NCI-H748 (cell line): Measurements from ENCODE around the gene TRPC4AP.
"Not testable (repeated sequence)": the region's sequence is repeated elsewhere in the genome, so short reads cannot be mapped to it uniquely, and the experiment has no call there.

ENCODE experiments used
- DNase-seq: peaks from one replicate; lab custom pipeline; 2025; ENCODE audit not compliant: unreplicated experiment; lab: John Stamatoyannopoulos, UW

The TRPC4AP gene

DNA sequence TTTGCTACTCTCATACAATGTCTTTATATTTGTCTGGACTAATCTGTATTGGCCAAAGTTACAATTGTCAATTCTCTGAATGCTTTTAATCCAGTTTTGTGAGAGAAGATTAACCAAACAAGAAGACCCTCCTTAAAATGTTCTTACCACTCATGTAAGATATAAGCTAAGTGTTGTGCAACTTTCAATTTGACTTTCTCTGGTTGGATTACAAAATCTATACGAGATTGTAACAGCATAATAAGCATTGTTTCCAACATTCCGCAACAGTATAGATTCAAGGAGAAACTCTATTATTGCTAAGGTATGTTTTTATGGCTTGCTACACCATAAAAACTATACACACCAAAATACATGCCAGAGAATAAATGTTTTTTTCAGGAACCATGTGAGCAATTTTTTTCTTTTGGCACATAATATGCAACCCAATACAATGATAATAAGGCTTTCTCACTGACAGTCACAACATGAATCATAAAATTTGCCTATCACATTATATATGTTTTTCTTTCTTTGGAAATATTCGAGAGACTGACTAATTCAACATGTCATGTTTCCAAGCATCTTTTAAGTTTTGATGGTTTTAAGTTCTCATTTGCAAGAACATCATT, 12.2 kb upstream of the TRPC4AP start:
- no peak for DNase-seq

DNA sequence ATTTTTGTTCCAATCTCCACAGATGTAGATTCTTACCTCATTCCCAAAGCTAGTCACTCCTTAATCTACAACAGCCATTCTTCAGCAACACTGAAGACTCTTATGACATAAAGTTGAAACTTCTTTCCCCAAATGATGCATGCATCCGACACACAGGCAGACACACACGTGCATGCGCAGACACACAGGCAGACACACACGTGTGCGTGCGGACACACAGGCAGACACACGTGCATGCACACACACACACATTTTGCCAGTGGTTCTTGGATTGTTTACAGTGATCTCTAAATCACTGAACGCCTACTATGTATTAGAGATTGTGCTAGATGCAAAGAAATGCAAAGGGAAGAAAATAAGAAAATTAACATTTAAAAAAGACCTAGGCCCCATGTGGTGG, 9.0 kb upstream of the TRPC4AP start:
- DNase-seq = no peak

DNA sequence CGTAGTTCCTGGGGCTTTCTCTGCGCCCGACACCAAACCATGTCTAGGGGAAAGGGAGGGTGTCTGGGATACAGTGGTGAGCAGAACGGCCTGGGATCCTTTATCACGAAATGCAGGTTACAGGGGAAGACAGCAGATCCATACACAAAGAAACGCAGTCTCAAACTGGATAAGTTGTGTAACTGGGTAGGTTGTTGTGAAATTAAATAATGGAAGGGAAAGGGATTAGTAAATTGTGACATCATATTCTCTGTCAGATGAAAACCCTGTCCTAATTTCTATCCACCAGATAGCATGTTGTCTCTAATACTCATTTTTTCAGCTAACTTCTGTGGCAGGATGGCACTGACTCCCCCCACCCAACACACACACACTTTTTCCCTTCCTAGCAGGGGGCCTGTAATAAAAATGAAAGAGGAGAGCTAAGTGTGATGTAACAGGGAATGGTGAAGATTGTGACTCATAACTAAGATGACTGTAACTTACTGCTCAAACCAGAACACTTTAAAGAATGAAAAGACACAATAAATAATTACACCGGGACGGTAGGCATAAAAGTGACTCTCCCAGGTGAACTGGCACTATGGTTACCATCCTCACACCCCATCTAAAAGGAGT, 769 bp upstream of the TRPC4AP start:
- DNase-seq = no peak

DNA sequence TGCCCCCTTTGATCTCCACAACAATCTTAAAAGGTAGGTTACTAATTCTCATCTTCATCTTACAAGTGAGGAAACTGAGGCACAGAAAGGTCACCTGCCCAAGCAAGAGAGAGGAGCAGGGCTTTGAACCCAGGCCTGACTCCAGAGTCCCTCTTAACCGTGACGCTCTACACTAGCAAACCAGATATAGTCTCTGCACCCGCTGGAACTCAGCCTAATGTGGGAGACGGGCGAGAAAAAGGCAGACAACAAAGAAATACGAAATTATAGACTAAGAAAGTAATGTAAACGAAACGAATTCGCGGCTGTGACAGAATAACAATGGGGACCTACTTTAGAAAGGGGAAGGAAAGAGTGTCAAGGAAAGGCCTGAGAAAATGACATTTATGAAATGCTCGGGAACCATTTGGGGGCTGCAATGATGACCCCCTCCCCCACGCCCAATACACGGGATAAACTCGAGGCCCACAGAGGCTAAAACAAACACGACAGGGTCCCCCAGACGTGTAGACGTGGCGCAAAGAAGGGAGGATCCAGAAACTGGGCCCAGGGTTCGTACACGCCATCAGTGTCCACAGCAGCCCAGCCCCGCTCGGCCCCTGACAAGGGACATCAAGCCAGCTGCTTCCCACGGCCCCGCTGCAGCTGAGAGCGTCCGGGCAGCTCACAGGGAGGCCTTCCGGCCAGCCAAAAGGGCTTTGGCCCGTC, 637 bp downstream of the TRPC4AP start:
- peak; percentile 61 for DNase-seq

DNA sequence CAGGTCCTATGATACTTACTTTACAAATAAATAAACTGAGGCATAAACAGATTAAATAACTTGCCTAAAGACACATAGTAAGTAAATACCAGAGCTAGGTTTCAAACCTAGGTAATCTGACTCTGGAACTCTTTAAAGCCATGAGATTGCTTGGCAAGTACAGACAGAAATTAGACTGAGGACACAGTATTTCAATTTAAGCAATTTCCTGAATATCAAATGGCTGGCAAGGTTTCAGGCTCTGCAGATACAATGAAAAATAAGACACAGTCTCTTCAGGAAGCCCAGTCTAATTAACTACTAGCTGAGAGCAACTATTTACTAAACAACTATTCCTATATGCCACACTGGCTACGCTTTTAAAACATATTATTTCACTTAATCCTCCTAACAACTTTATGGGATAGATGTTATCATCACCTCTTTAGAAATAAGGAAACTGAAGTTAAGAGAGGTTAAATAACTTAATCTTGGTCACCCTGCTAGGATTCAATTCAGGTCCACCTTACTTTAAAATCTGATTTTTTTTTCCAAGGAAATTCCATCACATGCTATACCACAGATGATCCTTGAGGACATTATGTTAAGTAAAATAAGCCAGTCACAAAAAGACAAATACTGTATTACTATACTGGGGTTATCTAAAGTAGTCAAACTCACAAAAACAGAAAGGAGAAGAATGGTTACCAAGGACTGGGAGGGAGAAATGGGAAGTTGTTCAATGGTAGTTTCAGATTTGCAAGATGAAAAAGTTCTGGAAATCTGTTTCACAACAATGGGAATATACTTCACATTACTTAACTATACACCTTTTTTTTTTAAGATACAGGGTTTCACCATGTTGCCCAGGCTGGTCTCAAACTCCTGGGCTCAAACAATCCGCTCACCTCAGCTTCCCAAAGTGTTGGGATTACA, 4.1 kb downstream of the TRPC4AP start:
- no peak for DNase-seq

DNA sequence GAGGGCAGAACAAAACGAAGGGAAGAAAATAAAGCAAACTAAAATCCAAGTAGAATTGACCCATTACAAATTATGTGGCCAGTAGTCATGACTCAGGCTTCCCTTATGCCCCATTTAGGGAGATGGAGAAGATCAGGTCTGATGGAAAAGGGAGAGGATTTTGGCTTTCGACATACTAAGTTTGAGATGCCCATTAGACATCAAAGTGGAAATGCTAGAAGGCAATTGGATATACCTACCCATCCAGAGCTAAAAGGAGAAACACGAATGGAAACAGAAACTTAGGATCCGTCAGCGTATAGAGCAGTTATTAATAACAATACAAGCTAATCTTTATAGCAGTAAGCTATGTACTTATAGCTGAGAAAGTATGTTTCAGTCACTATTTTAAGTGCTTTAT, 4.8 kb downstream of the TRPC4AP start:
- DNase-seq = no peak

DNA sequence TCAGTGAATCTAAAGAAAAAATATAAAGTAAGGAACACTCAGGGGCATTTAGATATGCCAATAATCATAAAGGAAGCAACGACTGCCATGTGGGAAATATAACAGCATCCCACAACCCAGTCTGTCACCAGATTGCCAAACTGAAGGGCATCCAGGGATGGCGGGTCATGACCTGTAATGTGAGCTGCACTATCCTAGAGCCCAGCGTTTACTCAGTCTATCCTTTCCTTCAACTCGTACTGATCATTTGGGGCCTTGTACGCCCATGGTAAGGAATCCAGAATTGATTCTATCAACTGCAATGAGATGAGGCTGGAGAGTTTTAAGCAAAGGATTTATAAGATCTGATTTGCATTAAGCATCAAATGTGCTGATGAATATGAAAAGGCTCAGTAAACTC, 5.3 kb downstream of the TRPC4AP start:
- DNase-seq = no peak

DNA sequence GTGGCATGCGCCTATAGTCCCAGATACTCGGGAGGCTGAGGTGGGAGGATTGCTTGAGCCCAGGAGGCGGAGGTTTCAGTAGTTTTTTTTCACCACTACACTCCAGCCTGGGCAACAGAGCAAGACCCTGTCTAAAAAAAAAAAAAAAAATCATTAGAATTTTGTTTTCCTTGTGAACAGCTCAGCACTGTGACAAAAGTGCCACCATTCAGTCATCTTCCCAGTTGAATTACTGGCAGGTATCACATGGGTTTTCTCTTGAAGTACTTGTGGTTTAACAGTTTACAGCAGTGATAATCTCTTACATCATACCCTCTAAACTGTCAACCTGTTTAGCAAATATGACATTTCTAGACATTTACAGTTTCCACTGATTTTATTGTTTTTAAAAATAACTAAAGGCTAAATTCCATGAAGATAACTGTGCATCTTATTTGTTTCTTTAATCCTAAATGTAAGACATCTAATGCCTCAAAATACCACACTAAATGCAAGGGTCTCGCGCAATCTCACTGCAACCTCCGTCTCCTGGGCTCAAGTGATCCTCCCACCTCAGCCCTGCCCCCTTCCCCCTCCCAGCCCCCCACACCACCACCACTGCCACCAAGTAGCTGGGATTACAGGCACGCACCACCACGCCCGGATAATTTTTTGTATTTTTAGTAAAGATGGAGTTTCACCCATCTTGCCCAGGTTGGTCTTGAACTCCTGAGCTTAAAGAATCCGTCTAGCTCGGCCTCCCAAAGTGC, 7.0 kb downstream of the TRPC4AP start:
- no peak for DNase-seq

DNA sequence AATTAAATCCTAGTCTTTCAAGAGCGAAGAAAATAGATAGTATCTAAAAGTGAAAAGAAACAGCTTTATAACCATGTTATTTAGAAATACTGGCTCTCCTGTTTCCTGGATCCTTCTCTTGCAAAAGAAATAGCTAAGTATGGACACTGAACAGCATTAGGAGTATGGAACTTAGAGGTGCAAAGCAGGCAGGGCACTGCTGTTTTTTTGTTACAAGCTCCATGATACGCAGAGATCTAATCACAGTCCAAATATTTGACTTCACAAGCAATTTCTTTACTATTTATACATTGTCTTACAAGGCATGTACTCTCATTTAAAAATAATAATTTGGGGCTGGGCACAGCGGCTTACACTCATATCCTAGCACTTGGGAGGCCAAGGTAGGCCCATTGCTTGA, 7.6 kb downstream of the TRPC4AP start:
- DNase-seq = no peak

DNA sequence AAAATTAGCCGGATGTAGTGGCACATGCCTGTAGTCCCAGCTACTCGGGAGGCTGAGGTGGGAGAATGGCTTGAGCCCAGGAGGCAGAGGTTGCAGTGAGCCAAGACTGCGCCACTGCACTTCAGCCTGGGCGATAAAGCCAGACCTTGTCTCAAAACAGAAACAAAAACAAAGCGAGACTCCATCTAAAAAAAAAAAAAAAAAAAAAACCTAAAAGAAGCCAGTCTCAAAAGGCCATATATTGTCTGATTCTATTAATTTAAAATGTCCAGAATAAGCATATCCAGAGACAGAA, 12.3 kb downstream of the TRPC4AP start:
- DNase-seq = not testable (repeated sequence)

DNA sequence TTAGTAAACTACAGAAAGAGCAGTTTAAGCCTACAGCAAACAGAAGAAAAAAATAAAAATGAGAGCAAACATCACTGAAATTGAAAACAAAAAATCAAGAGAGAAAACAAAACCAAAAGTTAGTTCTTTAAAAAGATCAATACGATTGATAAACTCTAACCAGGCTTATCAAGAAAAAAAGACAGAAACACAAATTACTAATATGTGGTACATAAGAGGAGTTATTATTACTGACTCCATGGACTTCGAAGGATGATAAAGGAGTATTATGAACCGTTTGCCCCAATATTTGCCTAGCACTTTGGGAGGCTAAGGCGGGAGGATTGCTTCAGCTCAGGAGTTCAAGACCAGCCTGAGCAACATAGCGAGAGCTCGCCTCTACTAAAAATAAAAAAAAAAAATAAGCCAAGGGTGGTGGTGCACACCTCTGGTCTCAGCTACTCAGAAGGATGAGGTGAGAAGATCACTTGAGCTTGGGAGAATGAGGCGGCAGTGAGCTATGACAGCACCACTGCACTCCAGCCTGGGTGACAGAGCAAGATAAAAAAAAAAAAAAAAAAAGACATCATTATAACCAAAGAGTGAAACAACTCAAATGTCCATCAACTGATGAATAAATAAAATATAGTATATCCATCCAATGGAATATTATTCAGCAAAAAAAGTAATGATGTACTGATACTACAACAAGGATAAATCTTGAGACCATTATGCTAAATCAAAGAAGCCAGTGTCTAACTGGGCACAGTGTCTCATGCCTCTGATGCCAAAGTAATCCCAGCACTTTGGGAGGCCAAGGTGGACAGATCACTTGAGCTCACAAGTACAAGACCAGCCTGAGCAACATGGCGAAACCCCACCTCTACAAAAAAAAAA, 12.9 kb downstream of the TRPC4AP start:
- no peak for DNase-seq

DNA sequence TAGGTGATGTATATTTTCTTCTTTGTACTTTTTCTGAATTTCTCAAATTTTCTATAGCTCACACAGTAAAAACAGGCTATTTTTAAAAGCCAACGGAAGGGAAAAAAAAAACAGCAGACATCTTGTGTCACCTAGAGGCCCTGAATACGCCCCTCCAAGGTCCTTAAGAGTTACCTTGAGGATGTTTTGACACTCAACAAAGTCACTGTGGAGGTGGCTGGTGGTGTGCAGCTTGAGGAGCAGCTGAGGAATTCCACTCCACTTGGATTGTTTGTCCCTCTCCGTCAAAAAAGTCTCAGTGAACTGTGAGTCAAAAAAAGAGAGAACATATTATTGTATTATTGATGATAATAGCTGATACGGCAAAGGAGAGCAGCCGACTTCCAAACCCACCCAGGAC, 14.7 kb downstream of the TRPC4AP start:
- DNase-seq = no peak

DNA sequence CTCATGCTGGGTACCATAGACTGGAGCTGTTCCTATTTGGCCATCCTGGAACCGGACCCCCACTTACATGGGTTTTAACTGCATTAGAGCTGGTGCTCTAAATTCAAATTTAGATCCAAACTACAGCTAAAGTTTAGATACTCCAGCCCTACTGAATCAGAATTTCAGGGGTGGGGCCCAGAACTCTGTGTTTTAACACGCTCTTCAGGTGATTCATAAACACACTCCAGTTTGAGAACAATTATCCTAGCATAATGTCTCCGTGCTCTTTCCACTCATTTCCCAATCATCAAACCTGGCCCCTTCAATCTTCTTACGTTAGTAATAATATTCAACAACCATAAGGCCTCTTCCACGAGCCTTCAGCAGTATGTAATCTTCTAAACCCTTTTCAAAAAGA, 15.3 kb downstream of the TRPC4AP start:
- DNase-seq = no peak

DNA sequence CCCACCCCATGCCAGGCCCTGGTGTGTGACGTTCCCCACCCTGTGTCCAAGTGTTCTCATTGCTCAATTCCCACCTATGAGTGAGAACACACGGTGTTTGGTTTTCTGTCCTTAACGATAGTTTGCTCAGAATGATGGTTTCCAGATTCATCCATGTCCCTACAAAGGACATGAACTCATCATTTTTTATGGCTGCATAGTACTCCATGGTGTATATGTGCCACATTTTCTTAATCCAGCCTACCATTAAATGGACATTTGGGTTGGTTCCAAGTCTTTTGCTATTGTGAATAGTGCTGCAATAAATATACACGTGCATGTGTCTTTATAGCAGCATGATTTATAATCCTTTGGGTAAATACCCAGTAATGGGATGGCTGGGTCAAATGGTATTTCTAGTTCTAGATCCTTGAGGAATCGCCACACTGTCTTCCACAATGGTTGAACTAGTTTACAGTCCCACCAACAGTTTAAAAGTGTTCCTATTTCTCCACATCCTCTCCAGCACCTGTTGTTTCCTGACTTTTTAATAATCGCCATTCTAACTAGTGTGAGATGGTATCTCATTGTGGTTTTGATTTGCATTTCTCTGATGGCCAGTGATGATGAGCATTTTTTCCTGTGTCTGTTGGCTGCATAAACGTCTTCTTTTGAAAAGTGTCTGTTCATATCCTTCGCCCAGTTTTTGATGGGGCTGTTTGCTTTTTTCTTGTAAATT, 21.0 kb downstream of the TRPC4AP start:
- DNase-seq = not testable (repeated sequence)

DNA sequence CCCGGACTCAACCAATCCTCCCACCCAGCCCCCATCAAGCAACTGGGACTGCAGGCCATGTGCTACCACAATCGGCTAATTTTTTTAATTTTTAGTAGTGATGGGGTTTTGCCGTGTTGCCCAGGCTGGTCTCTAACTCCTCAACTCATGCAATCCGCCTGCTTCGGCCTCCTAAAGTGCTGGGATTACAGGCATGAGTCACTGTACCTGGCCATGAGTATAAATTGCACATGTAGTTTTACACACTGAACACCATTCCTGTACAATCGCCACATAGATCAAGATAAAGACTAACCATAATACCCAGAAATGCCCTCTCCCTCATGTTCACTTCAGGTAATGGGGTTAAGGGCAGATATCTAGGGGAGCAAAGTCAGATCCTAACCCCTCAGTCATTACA, 26.4 kb downstream of the TRPC4AP start:
- DNase-seq = no peak

DNA sequence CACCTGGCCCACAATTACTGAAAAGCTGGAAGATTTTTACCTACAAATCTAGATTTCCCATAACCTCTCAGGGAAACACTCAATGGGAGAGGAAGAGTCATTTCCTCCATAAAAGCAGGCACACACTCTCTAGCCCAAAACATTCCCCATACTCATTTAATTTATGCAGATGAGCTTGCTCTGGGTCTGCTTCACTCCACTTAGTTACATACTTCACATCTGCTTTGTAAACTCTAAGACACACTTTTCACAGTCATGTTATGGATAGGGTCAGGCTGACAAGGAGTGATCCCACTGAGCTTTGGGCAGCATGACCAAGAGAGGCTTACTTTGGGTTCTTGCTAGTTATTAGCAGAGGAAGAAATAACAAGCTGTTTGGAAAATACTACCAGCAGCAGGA, 27.4 kb downstream of the TRPC4AP start:
- DNase-seq = no peak

DNA sequence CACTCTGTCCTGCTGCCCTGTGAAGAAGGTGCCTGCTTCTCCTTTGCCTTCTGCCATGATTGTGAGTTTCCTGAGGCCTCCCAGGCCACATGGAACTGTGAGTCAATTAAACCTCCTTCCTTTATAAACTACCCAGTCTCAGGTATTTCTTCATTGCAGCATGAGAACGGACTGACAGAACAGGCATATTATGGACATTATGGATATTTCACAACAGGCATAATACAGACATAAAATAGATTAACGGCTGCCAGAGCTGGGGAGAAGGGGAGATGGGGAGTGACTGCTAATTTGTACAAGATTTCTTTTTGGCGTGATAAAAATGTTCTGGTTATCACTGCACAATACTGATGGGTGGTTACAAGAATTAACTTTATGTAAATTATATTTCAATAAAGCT, 29.4 kb downstream of the TRPC4AP start:
- DNase-seq = no peak

DNA sequence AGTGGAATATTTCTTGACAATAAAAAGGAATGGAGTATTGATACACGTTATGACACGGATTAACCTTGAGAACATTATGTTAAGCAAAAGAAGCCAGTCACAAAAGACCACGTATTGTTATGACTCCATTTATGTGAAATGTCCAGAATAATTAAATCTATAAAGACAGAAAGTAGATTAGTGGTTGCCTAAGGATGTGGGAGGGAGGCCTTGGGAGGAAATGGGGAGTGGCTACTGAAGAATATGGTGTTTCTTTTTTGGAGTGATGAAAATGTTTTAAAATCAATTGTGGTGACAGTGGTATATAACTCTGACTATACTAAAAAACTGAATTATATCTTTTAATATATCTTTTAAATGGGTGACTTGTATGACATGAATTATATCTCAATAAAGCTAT, 30.1 kb downstream of the TRPC4AP start:
- DNase-seq = no peak

DNA sequence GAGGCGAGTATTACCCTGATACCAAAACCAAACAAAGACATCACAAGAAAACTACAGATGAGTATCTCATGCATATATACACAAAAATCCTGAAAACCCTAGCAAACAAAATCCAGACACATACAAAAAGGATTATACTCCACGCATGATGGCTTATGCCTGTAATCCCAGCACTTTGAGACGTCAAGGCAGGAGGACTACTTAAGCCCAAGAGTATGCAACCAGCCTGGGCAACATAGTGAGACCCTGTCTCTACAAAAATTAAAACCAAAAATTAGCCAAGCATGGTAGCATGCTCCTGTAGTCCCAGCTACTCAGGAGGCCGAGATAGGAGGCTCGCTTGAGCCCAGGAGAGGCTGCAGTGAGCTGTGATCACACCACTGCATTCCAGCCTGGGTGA, 32.4 kb downstream of the TRPC4AP start:
- no peak for DNase-seq

DNA sequence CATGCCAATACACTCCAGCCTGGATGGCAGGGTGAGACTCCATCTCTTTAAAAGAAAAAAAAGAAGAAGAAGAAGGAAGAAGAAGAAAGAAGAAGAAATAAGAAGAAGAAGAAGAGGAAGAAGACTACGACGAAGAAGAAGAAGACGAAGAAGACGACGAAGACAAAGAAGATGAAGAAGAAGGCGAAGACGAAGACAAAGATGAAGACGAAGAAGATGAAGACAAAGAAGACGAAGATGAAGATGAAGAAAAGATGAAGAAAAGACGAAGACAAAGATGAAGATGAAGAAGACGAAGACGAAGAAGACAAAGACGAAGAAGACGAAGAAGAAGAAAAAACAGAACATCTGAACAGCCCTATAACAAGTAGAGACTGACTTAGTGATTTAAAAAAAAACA, 33.0 kb downstream of the TRPC4AP start:
- no peak for DNase-seq
